Measurements from ENCODE around the gene EXOC4.
A peak's percentile ranks its signal among the peaks of the same experiment; 100 is the strongest.

EXOC4 gene

DNA sequence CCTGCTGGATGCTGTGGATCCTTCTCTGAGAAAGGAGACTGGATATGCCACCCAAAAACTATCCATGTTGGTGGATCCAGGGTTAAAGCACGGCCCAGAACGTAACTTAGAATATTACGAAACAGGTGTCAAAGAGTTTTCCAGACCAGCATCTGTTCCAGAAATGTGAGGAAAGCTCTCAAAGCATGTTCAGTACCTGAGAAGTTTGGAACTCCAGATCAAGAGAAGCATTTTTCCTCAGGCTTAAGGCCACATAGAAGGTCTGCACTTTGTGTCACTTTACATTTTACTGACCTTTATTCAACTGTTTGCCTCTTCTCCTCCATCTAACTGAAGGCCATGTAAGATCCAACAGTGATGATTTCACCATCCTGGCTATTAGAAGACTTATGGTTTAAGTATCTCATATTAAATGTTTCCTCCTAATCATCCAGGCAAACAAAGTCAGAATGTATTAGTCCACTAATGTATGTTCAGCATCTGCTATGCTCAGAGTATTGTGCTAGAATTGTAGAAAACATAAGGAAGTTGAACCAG is 533.6 kb downstream of the EXOC4 start:
- no peak for DNase-seq (ENCODE audit: low spot score)

DNA sequence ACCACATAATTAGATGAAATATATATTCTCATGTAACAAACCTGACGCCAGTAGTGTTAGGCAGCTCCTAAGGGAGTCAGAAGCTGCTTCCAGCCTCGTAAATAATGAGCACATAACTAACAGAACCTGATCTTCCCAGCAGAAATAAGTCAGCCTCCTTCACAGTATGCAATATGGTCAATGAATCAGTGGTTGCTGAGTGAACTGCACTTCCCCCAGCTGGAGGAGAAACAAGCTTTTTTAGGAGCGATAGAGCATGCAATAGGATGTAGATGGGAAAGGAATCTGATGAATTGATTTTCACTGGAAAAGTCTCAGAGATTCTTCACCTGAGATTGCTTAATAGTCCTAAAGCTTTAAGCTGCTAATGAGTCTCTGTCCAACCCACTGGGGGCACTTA is 537.1 kb downstream of the EXOC4 start:
- DNase-seq (ENCODE audit: low spot score) = no peak

DNA sequence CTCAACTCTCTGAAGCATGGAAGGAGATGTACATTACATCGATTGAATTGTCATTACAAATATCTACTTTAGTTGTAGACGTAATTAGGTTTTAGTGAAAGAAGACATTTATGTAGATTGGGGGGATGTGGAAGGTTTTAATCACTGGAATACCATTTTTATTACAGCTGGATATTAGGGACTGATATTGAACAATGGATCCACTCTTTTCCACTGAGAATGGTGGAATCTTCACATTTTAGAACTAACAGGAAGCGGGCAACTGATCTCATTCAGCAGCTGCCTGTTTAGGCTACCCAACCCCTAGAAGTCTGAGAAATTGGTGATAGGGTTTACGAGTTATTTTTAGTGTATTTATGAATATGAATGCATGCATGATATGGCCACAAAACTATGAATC is 538.0 kb downstream of the EXOC4 start:
- DNase-seq (ENCODE audit: low spot score) = no peak

DNA sequence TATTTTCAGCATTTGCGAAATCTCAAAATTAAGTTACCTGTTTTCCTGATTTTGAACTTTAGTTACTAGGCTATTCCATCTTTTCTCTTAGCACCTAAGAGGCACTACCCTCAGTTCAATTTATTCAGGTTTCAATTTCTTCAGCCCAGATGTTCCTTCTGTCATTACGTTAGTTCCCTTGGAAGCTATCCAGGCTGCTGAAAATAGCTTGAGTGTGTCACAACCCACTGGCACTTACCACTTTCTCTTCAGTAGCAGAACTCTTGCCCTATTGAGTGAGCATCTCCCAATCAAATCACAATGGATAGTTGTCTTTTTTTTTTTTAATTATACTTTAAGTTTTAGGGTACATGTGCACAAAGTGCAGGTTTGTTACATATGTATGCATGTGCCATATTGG is 541.6 kb downstream of the EXOC4 start:
- DNase-seq (ENCODE audit: low spot score) = no peak

DNA sequence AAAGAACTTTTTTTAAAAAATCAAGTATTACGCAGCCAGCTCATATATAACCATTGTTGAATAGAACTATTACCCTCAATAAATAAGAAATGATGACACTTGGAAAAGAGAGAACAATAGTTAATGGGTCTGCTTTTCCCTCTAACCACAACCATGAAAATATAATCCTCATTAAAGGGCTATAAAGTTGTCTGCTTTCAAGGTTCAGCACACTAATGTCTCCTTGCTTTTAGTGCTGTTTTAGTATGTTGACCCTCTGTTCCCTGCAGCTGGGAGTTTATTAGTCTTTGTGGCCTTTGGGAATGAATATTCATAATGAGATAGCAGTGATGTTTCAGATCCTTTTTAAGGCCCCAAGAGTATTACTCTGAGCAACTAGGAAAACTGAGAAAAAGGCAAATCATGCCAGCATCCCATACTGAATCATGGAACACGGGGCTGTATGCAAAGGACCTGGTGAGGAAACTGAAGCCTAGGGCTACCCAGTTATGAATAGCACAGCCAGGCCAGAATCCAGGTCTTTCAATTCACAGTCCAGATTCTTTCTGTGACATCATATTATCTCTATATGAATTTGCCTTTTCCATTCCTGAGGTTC is 542.3 kb downstream of the EXOC4 start:
- DNase-seq (ENCODE audit: low spot score) = no peak

DNA sequence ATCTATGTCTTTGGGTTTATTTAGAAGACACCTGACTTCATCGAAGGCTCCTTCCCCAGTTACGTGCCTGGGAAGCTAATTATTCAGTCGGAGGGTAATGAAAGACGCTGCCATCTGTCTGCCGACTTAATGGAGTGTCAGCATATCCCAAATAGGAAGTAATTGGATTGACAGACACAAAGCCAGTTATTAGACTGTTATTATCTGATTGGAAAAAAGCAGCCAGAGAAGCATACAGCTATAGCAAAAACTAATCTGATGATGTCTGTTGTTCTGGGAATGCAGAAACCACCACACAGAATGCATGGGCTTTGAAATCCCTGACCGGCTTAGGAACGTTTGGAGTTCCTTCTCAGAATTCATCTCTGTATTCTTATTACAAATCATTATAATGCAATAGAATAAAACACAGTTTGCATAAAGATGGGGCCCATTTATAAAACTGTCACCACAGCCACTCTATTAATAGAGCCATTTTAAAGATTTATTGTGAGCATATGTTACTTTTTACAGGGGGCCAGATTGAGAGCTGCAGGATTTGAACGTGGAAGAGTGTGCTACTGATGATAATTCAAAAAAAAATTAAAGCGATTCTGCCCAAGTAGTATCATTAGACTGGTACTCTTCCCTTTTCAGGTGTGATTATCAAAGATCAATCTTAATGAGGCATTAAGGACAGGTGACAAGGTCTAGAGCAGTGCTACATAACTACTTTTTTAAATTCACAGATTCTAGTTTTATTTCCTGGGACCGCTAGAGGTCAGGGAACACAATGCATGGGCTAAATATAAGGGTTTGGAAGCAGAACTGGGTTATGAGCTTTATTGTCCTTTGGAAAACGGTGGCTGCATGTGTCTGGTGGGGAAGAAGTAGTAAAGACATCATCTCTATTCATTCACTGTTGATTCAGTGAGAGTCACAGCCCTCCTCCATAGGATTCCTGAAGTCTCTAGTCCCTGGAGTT is 544.2 kb downstream of the EXOC4 start:
- DNase-seq (ENCODE audit: low spot score) = no peak

DNA sequence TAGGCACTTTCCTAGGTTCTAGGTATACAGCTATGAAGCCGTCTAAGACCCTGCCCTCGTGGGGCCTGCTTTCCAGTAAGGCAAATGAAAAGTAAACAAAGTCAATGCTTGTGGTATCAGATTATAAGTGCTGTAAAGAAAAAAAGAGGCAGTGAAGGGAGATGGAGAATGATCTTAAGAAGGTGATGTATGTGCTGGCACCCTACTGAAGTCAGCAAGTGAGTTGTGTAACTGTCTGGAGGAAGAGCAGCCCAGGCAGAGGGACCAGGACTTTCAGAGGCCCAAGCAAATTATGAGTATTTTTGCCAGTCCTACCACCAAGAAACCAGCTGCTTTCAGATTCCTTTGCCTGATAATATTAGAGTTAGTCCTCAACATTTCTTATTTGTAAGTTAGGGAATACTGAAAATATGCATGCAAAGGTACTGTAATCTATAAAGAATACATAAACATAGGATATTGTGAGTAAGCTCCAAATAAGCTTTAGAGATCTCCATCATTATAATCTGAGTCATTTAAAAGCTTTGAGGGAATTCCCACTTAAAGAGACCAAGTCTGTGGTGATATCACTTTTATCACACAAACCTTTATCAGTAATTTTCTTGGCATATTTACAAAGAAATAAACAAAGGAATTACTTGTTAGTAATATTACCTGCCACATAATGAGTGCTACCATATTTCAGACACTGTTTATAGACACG is 545.1 kb downstream of the EXOC4 start:
- DNase-seq (ENCODE audit: low spot score) = no peak

DNA sequence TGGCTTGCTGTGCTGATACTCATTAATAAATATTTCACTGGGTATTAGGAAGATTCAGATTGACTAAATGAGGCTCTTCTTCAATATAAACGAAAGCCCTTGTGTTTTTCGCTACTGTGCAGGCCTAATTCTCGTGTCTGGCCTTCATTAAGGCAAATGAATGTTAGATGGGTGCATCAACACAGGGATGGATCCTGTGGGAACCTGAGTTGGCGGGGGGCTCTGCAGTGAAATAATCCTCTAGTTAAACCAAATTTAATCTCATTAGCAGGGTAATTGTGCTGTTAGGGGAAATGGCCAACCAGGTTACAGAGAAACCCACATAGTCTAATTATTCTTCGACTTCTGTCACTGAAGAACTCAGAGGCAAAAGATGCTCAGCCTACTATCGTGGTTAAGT is 548.5 kb downstream of the EXOC4 start:
- no peak for DNase-seq (ENCODE audit: low spot score)

DNA sequence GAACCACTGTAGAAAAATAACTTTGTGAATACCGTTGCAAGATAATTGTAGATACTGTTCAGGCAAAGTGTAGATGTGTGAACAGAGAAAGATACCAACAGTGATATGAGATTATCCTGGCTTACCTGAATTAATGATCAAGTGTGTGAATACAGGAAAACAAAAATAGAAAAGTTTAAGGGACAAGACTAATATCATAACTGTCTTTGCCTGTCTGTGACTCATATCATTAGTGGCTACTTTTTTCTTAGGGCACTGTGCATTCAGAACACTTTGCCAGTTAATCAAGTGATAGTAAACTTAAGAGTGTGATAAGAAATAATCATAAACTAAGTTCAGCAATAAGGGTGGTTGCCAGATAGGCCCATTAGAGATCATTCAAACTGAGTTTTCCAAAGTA is 551.2 kb downstream of the EXOC4 start:
- no peak for DNase-seq (ENCODE audit: low spot score)

DNA sequence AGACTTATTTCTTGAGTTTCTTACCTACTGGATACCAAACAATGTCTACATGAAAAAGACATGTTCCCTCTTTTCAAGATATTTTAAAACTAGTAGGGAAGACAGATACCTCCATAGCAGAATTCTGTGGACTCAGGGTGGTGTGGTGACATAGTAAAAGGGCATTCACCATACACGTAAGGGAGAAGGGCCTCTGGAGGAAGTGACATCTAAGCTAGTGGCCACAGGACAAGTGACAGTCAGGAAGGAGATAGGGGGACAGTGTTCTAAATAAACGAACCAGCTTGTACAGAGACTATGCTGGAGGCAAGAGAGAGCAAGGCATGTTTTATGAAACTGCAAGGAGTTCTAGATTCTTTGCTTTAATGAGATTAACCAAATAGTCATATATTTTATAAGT is 552.5 kb downstream of the EXOC4 start:
- no peak for DNase-seq (ENCODE audit: low spot score)

DNA sequence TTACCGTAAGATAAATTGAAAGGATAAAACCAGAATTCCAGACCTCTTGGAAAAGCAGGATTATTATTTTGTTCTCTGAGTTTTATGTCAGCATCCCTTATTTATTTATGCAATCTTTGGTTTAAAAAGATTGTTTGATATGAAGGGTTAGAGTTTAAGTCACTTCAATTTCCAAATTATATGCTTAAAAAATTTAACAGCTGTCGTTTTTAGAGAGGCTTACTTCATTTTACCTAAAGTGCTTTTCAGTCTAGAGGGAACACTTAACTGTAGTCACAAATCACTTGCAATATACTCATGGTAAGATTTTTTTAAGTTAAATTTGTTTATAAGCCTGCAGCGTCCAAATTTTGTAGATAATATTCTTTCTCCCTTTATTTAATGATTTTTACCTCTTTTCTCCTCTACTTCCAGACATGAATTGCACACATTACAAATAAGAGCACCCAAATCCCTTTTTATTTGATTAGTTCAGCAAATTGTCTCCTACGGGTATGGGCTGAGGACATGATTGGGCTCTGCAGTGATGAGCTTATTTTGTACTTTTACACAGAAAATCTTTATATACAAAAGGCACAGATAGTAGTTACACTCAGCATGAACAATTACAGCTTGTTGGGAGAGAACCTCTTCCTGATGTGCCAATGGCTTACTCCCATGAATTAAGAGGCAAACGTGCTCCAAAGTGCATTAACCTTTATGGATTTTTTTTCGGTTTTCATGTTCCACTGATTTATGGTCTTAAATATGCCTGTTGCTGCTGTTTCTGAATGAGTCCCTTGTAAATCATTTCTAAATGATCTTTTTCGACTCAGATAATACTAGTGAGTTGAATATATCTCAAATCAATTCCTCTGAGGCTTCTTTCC is 555.0 kb downstream of the EXOC4 start:
- DNase-seq (ENCODE audit: low spot score) = no peak

DNA sequence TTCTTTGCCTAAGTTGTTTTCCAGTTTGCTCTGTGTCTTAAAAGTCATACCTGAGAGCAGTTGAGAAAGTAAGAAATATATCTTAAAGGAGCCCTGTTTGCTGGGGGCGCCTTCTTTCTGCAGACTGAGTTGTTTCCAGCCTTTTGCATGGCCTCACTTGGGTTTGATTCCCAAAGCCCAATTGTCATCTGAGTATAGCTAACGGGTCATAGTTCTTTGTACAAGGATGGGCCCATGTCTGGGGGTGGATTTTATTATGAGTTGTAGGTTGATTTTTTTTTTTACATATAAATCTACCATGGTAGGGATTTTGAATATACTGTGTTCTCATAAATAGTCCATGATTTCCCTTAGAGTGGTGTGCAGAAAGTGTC is 555.6 kb downstream of the EXOC4 start:
- no peak for DNase-seq (ENCODE audit: low spot score)

DNA sequence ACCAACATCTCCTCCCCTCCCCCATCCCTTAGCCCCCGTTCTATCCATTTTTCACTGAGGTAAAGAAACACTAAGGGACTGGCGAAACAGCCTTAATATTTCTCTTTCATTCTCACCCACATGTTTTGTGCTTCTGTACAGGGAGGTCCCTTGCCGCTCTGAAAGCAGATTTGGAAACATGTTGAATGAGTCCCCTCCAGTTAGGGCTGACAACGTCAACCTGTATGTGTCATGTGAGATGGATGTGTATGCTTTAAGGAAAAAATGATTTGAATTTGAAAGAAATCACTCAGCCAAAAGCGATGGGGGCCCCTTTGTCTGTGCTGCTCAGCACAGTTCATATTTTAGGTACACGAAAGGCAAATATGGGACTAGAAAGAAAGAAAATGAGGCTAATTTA is 560.0 kb downstream of the EXOC4 start:
- DNase-seq (ENCODE audit: low spot score) = no peak

DNA sequence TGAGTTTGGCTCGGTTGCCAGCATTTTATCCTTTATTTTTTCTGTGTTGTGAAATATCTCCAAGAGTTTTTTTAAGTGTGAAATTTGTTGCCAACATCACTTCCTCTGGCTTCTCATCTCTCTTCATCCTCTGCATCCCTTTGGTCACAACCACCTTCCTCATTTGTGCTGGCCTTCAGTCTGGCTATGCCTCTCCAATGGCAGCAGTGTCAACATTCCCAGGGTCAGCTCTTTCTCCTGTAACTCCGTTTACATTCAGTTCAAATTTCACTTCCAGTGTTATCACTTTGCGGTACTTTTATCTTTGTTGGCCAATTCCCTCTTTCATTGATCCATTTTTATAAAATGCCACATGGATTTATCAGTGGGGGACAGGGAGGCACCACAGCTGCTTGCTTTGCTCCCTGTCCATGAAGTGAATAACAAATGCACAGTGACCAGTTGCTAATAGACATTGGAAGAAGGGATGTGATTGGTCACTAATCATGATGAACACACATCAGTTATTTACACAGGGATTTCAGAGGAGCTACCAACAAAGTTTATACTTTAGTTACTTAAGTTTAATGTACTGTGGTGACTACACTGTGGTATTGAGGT is 562.8 kb downstream of the EXOC4 start:
- DNase-seq (ENCODE audit: low spot score) = no peak

DNA sequence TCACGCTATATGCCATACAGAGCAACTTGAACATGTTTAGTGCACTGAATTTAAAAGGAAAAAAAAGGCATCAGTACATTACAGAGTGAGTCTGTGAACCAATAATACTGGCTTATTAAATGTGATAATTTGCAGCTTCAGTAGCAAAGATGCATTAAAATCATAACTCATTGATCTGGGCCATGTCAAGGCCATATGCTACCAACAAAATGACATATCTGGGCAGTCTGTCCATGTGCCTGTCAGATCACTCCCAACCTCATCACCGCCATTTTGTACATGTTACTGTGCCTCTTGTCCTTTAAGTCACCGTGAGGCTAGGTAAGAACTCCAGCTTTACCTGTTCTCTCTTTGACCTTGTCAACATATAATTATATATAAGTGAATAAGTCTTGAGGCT is 566.8 kb downstream of the EXOC4 start:
- no peak for DNase-seq (ENCODE audit: low spot score)

DNA sequence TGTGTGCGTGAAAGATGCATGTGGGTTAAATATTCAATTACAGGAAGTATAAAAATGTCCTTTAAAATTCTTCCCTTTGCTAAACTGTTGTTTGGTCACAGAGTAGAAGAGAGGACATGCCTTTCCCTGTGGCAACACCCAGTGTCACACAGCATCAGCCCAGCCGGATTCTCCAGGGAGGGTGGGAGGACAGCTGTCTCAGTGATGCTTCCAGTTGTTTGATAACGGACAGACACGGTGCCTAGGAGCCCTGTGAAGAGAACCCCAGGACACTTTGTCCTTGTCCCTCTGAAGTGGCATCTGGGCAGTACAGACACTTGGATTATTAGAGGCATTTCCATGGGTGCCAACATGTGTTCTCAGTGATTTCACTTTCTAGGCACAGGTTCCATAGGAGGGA is 567.7 kb downstream of the EXOC4 start:
- no peak for DNase-seq (ENCODE audit: low spot score)

DNA sequence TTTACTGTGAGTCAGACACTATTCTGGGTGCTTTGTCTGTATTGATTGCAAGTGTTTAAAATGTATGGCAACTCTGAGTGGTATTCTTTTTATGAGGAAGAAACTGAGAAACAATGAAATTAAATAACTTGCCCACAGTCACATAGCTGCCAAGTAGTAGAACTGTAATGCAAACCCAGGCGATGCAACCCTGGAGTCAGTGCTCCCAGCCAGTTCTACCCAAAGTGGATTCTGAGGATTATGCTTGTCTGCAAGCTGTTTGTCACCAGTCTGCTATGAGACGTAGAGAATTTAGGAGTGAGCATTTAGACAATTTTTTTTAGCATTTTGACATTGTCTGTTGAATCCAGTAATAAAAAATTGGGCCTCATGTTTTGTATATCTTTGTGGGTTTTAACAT is 568.3 kb downstream of the EXOC4 start:
- DNase-seq (ENCODE audit: low spot score) = no peak

DNA sequence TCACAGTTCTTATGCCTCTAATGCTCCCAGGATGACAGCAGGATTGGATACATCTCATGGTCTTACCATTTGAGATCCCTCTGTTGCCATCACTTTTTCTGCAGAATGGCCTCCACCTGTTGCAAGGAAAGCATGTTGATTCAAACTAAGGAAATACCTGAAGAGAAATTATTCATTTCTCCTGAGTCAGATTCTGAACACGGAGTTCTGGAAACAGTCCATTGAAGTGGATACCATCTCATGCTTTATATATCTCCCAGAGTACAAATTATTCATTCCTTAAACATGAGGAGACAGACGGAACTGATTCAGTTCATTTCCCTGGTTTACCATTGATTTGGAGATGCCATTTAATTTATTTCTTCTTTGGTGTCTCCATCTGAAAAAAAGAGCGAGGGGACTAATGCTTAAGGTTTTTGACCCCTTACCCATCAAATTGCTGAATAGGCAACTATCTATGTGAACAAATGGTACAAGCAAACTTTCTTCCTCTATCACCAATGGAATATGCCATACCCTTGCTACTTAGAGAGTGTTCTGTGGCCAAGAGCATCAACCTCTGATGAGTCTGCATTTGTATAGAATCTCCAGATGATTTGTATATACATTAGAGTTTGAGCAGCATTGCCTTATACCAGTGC is 569.2 kb downstream of the EXOC4 start:
- no peak for DNase-seq (ENCODE audit: low spot score)

DNA sequence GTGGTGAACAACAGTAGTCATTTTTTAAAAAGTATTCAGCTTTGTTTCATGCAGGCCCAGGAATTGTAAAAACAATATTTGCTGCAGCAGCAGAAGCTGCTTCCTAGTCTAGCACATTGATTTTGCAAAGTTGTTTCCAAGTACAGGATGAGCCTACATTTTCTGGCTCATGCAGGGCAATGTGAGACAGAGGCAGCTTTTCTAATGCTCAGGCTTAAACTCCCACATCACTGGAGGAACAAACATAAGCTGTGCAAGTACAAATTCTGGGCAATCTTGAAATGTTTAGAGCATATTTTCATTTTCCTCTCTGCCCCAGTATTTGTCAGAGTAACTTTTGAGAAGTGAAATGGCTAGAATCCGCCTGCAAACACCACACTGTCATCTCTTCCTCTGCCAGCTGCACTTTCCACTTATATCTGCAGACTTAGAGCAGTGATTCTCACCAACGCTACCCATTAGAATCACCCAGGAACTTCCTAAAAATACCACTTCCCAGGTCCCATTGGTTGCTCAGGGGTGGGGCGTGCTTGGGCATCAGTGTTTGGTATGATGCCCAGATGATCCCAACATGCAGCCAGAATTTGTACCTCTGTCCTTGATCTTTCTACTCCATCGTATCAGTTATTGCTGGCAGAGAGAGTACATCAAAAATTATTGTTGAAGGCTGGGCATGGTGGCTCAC is 570.1 kb downstream of the EXOC4 start:
- peak; percentile 4 for DNase-seq (ENCODE audit: low spot score)

DNA sequence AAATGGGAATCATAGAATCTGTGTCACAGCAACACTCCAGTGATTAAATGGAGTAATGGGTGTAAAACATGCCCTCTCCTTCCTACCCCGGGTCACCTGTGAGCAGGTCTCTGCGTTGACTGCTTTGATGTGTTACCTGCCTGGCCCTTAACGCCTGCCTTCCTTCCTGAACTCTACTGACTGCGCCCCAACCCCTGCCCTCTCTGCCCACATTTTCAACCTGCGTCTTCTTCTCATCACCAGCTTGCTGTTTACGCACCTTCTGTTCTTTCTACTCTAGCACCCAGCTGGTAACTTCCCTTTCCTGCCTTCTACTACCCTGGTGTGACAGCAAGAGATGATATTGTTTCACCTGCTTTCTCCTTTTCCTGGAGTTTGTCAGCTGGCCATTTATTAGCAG is 571.3 kb downstream of the EXOC4 start:
- DNase-seq (ENCODE audit: low spot score) = no peak

All from pons (tissue), 1 donor.